GM18870 (cell line): ENCODE data around the gene MIPEP.
"Not testable (repeated sequence)": the region's sequence is repeated elsewhere in the genome, so short reads cannot be mapped to it uniquely, and the experiment has no call there.

Experiments
- ATAC-seq: cut with Tn5 transposase; IDR thresholded peaks from one replicate; pipeline ENCODE4 v1.9.1; 2021; ENCODE audit warnings: moderate library complexity; ENCODE audit not compliant: unreplicated experiment

MIPEP gene

GRCh38 chr13:23751195-23751594, 138.0 kb downstream of the MIPEP start:
- ATAC-seq = no peak

GRCh38 chr13:23750383-23751121, 138.6 kb downstream of the MIPEP start:
- no peak for ATAC-seq

- no peak for ATAC-seq
Observed at GRCh38 chr13:23749288-23749873, 139.8 kb downstream of the MIPEP start.

- no peak for ATAC-seq
Observed at GRCh38 chr13:23748109-23748990, 140.8 kb downstream of the MIPEP start.

- not testable (repeated sequence) for ATAC-seq
Observed at GRCh38 chr13:23746141-23746540, 143.1 kb downstream of the MIPEP start.

- ATAC-seq = no peak
Observed at GRCh38 chr13:23744315-23744714, 144.9 kb downstream of the MIPEP start.

GRCh38 chr13:23743278-23744076, 145.7 kb downstream of the MIPEP start:
- no peak for ATAC-seq

GRCh38 chr13:23741879-23742510, 147.2 kb downstream of the MIPEP start:
- ATAC-seq = no peak

GRCh38 chr13:23740002-23740401, 149.2 kb downstream of the MIPEP start:
- no peak for ATAC-seq

GRCh38 chr13:23739596-23739995, 149.6 kb downstream of the MIPEP start:
- no peak for ATAC-seq

- no peak for ATAC-seq
Observed at GRCh38 chr13:23736541-23736940, 152.7 kb downstream of the MIPEP start.

GRCh38 chr13:23735329-23735728, 153.9 kb downstream of the MIPEP start:
- ATAC-seq = no peak

GRCh38 chr13:23731709-23732108, 157.5 kb downstream of the MIPEP start:
- ATAC-seq = no peak

- ATAC-seq = no peak
Observed at GRCh38 chr13:23730251-23730650, 158.9 kb downstream of the MIPEP start.

- no peak for ATAC-seq
Observed at GRCh38 chr13:23729531-23729930, 159.7 kb downstream of the MIPEP start.

- no peak for ATAC-seq
Observed at GRCh38 chr13:23728807-23729206, 160.4 kb downstream of the MIPEP start.

- no peak for ATAC-seq
Observed at GRCh38 chr13:23725922-23726321, 163.3 kb downstream of the MIPEP start.

GRCh38 chr13:23724196-23724970, 164.8 kb downstream of the MIPEP start:
- no peak for ATAC-seq

- no peak for ATAC-seq
Observed at GRCh38 chr13:23723471-23723870, 165.7 kb downstream of the MIPEP start.
